ENCODE results near the gene SGMS1.

GRCh38 chr10:50501924-50502452, 121.8 kb downstream of the SGMS1 start:
- TF ChIP-seq POLR2AphosphoS5 (IDR thresholded peaks at IDR 0.05) (no peak), TAF1 (IDR thresholded peaks at IDR 0.05; ENCODE audit: low read depth) (no peak), CTCF (IDR thresholded peaks at IDR 0.05; ENCODE audit: poor library complexity, severe bottlenecking) (no peak), SMC3 (conservative IDR thresholded peaks at IDR 0.05; ENCODE audit: poor library complexity) (no peak), EZH2 (IDR thresholded peaks at IDR 0.05; ENCODE audit: borderline replicate concordance, insufficient read depth, low read length, poor library complexity, severe bottlenecking) (no peak), RAD21 (conservative IDR thresholded peaks at IDR 0.05) (no peak), MXI1 (conservative IDR thresholded peaks at IDR 0.05; ENCODE audit: poor library complexity, severe bottlenecking) (no peak)
- TF ChIP-seq, protein P1, sequence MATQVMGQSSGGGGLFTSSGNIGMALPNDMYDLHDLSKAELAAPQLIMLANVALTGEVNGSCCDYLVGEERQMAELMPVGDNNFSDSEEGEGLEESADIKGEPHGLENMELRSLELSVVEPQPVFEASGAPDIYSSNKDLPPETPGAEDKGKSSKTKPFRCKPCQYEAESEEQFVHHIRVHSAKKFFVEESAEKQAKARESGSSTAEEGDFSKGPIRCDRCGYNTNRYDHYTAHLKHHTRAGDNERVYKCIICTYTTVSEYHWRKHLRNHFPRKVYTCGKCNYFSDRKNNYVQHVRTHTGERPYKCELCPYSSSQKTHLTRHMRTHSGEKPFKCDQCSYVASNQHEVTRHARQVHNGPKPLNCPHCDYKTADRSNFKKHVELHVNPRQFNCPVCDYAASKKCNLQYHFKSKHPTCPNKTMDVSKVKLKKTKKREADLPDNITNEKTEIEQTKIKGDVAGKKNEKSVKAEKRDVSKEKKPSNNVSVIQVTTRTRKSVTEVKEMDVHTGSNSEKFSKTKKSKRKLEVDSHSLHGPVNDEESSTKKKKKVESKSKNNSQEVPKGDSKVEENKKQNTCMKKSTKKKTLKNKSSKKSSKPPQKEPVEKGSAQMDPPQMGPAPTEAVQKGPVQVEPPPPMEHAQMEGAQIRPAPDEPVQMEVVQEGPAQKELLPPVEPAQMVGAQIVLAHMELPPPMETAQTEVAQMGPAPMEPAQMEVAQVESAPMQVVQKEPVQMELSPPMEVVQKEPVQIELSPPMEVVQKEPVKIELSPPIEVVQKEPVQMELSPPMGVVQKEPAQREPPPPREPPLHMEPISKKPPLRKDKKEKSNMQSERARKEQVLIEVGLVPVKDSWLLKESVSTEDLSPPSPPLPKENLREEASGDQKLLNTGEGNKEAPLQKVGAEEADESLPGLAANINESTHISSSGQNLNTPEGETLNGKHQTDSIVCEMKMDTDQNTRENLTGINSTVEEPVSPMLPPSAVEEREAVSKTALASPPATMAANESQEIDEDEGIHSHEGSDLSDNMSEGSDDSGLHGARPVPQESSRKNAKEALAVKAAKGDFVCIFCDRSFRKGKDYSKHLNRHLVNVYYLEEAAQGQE (IDR thresholded peaks at IDR 0.05; ENCODE audit: borderline replicate concordance) = no peak

Measured in neural cell (in vitro differentiated cells).